Loucy (cell line): ENCODE measurements around the gene EXOC3L4.

Experiments
- CTCF ChIP-seq: fragments of 200-600 bp; sonication (generic); conservative IDR thresholded peaks from 2 replicates; pipeline ENCODE4 v1.5.1; 2014; ENCODE audit warnings: mild to moderate bottlenecking, antibody characterized with exemption, low read length
- EZH2phosphoT487 ChIP-seq: fragments of 200-600 bp; IDR thresholded peaks from 2 replicates; pipeline ENCODE4 v1.6.1; 2018; ENCODE audit warnings: antibody characterized with exemption, mild to moderate bottlenecking, moderate library complexity, borderline replicate concordance

DNA sequence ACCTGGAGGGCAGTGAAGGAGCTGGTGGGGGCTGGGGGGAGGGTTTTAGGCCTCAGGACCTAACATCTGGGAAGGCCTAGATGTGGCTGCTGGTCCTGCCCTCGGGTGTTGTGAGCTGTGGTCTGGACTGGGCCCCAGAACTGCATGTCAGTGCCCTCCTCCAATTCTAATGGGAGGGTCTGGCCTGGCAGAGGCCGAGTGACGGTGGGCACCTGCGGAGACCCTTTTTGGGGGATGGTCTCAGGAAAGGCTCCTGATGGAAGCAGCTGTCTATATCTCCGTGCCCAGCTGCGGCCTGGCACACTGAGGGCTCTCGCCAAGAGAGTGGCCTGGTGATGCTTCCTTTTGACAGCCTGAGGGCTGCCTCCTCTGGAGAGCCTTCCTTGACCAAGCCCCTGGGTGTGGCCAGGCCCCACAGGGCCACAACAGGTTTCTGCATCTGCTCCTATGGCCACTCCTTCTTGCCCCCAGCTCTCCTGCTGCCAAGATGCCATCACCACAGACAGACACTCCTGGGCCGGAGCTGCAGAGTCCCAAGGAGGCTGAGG is 5.3 kb downstream of the EXOC3L4 start:
- no peak for TF ChIP-seq CTCF
- TF ChIP-seq EZH2phosphoT487, result no peak
